HepG2 (cell line): ENCODE data around the gene SLC27A1. TPM values are rescaled to one million over a fixed set of nuclear protein-coding genes. Genes with fewer than 3 reads are reported as not detected.

Source experiments
- ATAC-seq: fragments of 200-7000 bp; cut with Tn5 transposase; 3 replicates; pipeline ENCODE4 v1.9.1; 2020; ENCODE audit warnings: mild to moderate bottlenecking, moderate library complexity
- BruUV-seq: library from RNA; stranded (reverse); fragments of 400-500 nt; replicated peaks from 2 replicates; lab custom pipeline; 2021; lab: Mats Ljungman, UMichigan
- CTCF ChIA-PET: fragments of 300-600 bp; formaldehyde crosslinking; extraction: SDS; loops from one replicate; lab custom pipeline; 2021; ENCODE audit warnings: low total read pairs, inconsistent platforms, low intra/inter-chr PET ratio; lab: Yijun Ruan, JAX
- POLR2A ChIA-PET: fragments of 350-600 bp; sonication (Branson Sonifier 250); formaldehyde crosslinking; loops from one replicate; lab custom pipeline; 2020; ENCODE audit warnings: antibody characterized with exemption, inconsistent platforms; lab: Yijun Ruan, JAX
- DNase-seq: peaks from one replicate; pipeline ENCODE4 v3.0.0-alpha.2; 2015; ENCODE audit warnings: low spot score
- FAIRE-seq: peaks from 3 replicates; lab custom pipeline; 2011; peaks lifted over from hg19 to GRCh38; lab: Jason Lieb, UNC
- H2AFZ ChIP-seq: one replicate; pipeline ENCODE4 v1.6.1; 2011; ENCODE audit warnings: low read length, inconsistent platforms
- H3K27ac ChIP-seq: fragments of 300-600 bp; 3 replicates; pipeline ENCODE4 v1.8.0; 2011; ENCODE audit warnings: mixed run types, mild to moderate bottlenecking, mixed read lengths, low read length, inconsistent platforms; ENCODE audit not compliant: insufficient read depth; ENCODE audit errors: extremely low read length
- H3K27me3 ChIP-seq, 2 experiments: fragments of 200-600 bp in 1 of 2; 2 replicates in 1 of 2; 3 replicates in 1 of 2; pipeline versions ENCODE4 v1.6.0 to v1.8.0; 2011; ENCODE audit warnings: low read length in 2 of 2, mild to moderate bottlenecking in 2 of 2, moderate library complexity in 2 of 2, inconsistent platforms in 1 of 2; ENCODE audit not compliant: insufficient read depth in 2 of 2, control insufficient read depth in 1 of 2
- H3K36me3 ChIP-seq, 2 experiments: fragments of 200-600 bp in 1 of 2; replicated peaks in 1 of 2; 2 replicates in 1 of 2; 3 replicates in 1 of 2; pipeline versions ENCODE4 v1.5.1 to v1.8.0; 2011; ENCODE audit warnings: low read length in 2 of 2, inconsistent platforms in 1 of 2; ENCODE audit not compliant: insufficient read depth in 2 of 2, control insufficient read depth in 1 of 2
- H3K4me1 ChIP-seq: 2 replicates; pipeline ENCODE4 v1.5.1; 2012; ENCODE audit warnings: low read length, inconsistent platforms; ENCODE audit not compliant: insufficient read depth
- H3K4me2 ChIP-seq: 2 replicates; pipeline ENCODE4 v1.6.0; 2011; ENCODE audit warnings: low read depth, low read length, inconsistent platforms
- H3K4me3 ChIP-seq, 3 experiments: fragments of 200-600 bp in 1 of 3; sonication (generic), shearing (Covaris generic) in 1 of 3; replicated peaks in 1 of 3; 2 replicates each; pipeline ENCODE4 v1.5.1; 2011 to 2016; ENCODE audit warnings: low read length in 3 of 3, inconsistent platforms in 2 of 3, low read depth in 2 of 3, mild to moderate bottlenecking in 2 of 3, control low read depth in 1 of 3, mixed read lengths in 1 of 3; ENCODE audit not compliant: insufficient read depth in 1 of 3
- H3K79me2 ChIP-seq: one replicate; pipeline ENCODE4 v1.6.1; 2011; ENCODE audit warnings: low read length, inconsistent platforms; ENCODE audit not compliant: insufficient read depth
- H3K9ac ChIP-seq: 2 replicates; pipeline ENCODE4 v1.6.0; 2011; ENCODE audit warnings: mild to moderate bottlenecking, low read depth, low read length, inconsistent platforms; ENCODE audit not compliant: insufficient read depth
- H3K9me3 ChIP-seq: 2 replicates; pipeline ENCODE4 v1.5.1; 2012; ENCODE audit warnings: mild to moderate bottlenecking, low read length
- H4K20me1 ChIP-seq: 2 replicates; pipeline ENCODE4 v1.6.0; 2011; ENCODE audit warnings: inconsistent platforms, mild to moderate bottlenecking, low read length, moderate library complexity; ENCODE audit not compliant: insufficient read depth
- CHD4 ChIP-seq: fragments of 200-600 bp; sonication (generic); IDR thresholded peaks from 2 replicates; pipeline ENCODE4 v1.7.0; 2017; ENCODE audit warnings: mild to moderate bottlenecking, low read length, borderline replicate concordance
- GABPB1 ChIP-seq: IDR thresholded peaks from 2 replicates; pipeline ENCODE4 v1.6.1; 2016; ENCODE audit warnings: mild to moderate bottlenecking, missing genetic modification reagents, moderate library complexity, missing compliant biosample characterization
- NAIF1 ChIP-seq: sonication (generic); formaldehyde crosslinking; IDR thresholded peaks from 2 replicates; pipeline ENCODE4 v1.5.0; 2020; ENCODE audit warnings: mild to moderate bottlenecking, missing genetic modification reagents, borderline replicate concordance
- PITX1 ChIP-seq: sonication (generic); formaldehyde crosslinking; IDR thresholded peaks from 2 replicates; pipeline ENCODE4 v1.5.1; 2020; ENCODE audit warnings: mild to moderate bottlenecking, missing genetic modification reagents
- SUZ12 ChIP-seq: fragments of 150-350 bp; IDR thresholded peaks from 2 replicates; pipeline ENCODE4 v1.6.1; 2014; ENCODE audit warnings: low read depth, low read length
- THYN1 ChIP-seq: sonication (generic); formaldehyde crosslinking; IDR thresholded peaks from 2 replicates; pipeline ENCODE4 v1.8.1; 2023; ENCODE audit warnings: low read depth, mild to moderate bottlenecking, moderate library complexity, missing genetic modification reagents, borderline replicate concordance
- ZBTB38 ChIP-seq: sonication (generic); formaldehyde crosslinking; IDR thresholded peaks from 2 replicates; pipeline ENCODE4 v1.5.1; 2020; ENCODE audit warnings: mild to moderate bottlenecking, missing genetic modification reagents
- ZMYM3 ChIP-seq: sonication (generic); formaldehyde crosslinking; IDR thresholded peaks from 2 replicates; pipeline ENCODE4 v1.5.1; 2020; ENCODE audit warnings: mild to moderate bottlenecking, missing genetic modification reagents
- ZNF207 ChIP-seq: fragments of 450-650 bp; IDR thresholded peaks from 2 replicates; pipeline ENCODE4 v1.6.1; 2016; ENCODE audit warnings: antibody characterized with exemption, borderline replicate concordance
- ZNF274 ChIP-seq: sonication (generic); formaldehyde crosslinking; IDR thresholded peaks from 2 replicates; pipeline ENCODE4 v1.5.1; 2020; ENCODE audit warnings: mild to moderate bottlenecking, missing genetic modification reagents
- ZNF34 ChIP-seq: sonication (generic); formaldehyde crosslinking; IDR thresholded peaks from 2 replicates; pipeline ENCODE4 v1.4.0; 2020; ENCODE audit warnings: mild to moderate bottlenecking, missing genetic modification reagents, borderline replicate concordance
- ZNF430 ChIP-seq: sonication (generic); formaldehyde crosslinking; IDR thresholded peaks from 2 replicates; pipeline ENCODE4 v1.9.0; 2021; ENCODE audit warnings: mild to moderate bottlenecking, missing genetic modification reagents
- ZNF44 ChIP-seq: sonication (generic); formaldehyde crosslinking; IDR thresholded peaks from 2 replicates; pipeline ENCODE4 v1.5.1; 2020; ENCODE audit warnings: mild to moderate bottlenecking, missing genetic modification reagents
- ZNF629 ChIP-seq: sonication (generic); formaldehyde crosslinking; conservative IDR thresholded peaks from 2 replicates; pipeline ENCODE4 v1.5.0; 2020; ENCODE audit warnings: missing genetic modification reagents
- ZNF761 ChIP-seq: sonication (generic); formaldehyde crosslinking; conservative IDR thresholded peaks from 2 replicates; pipeline ENCODE4 v1.4.0; 2020; ENCODE audit warnings: mild to moderate bottlenecking, missing genetic modification reagents
- ZNF816 ChIP-seq: sonication (generic); formaldehyde crosslinking; IDR thresholded peaks from 2 replicates; pipeline ENCODE4 v1.8.0; 2022; ENCODE audit warnings: missing genetic modification reagents, mild to moderate bottlenecking, borderline replicate concordance
- WGBS: methylation state at CpG from one replicate; pipeline ENCODE4 v1.1.6; 2017; ENCODE audit warnings: low lambda C conversion rate; 5-methylcytosine and 5-hydroxymethylcytosine counted together
- in situ Hi-C: cut with HindIII; loops from 2 replicates; pipeline ENCODE4 v1.10.0; 2017; ENCODE audit warnings: low pct_unique_long_range_greater_than_20kb; ENCODE audit not compliant: extremely low pct_ligation_motif_present
- intact Hi-C: fragments of 100-400 bp; cut with micrococcal nuclease; formaldehyde crosslinking; loops from one replicate; pipeline ENCODE4 v1.10.0; 2022; ENCODE audit not compliant: unreplicated experiment
- polyA plus RNA-seq, 8 experiments: library from polyadenylated mRNA; depleted of rRNA in 3 of 8; stranded (reverse) in 7 of 8; unstranded in 1 of 8; fragments of >200 nt; fragmentation: Illumina TruSeq in 4 of 8; extraction: Trizol in 4 of 8; gene quantifications; 2 replicates each; pipeline versions ENCODE4 v1.2.1 to v1.2.3, GENCODE V29; 2011 to 2016; ENCODE audit warnings: low read depth in 4 of 8, missing spikeins in 1 of 8, mixed read lengths in 1 of 8; ENCODE audit not compliant: insufficient read depth in 1 of 8
- total RNA-seq, 5 experiments: library from RNA; depleted of rRNA; stranded (reverse); fragments of >200 nt; fragmentation: Illumina TruSeq; extraction: Trizol; gene quantifications; 2 replicates each; pipeline ENCODE4 v1.2.3, GENCODE V29; 2016; ENCODE audit warnings: low read depth in 1 of 5
- TF ChIP-seq, protein P1 (sequence below): sonication (generic); formaldehyde crosslinking; IDR thresholded peaks from 2 replicates; pipeline ENCODE4 v1.5.0; 2020; ENCODE audit warnings: mild to moderate bottlenecking, missing genetic modification reagents
- TF ChIP-seq, protein P2 (sequence below): sonication (generic); formaldehyde crosslinking; IDR thresholded peaks from 2 replicates; pipeline ENCODE4 v1.4.0; 2020; ENCODE audit warnings: missing genetic modification reagents
- TF ChIP-seq, protein P3 (sequence below): sonication (generic); formaldehyde crosslinking; IDR thresholded peaks from 2 replicates; pipeline ENCODE4 v1.8.0; 2022; ENCODE audit warnings: mild to moderate bottlenecking, missing genetic modification reagents, moderate library complexity
- TF ChIP-seq, protein P4 (sequence below): sonication (generic); formaldehyde crosslinking; IDR thresholded peaks from 2 replicates; pipeline ENCODE4 v1.5.1; 2020; ENCODE audit warnings: missing genetic modification reagents, mild to moderate bottlenecking, borderline replicate concordance
- TF ChIP-seq, protein P5 (sequence below): sonication (generic); formaldehyde crosslinking; IDR thresholded peaks from 2 replicates; pipeline ENCODE4 v1.4.0; 2020; ENCODE audit warnings: mild to moderate bottlenecking, missing genetic modification reagents

SLC27A1 gene
- total and polyA plus RNA-seq, 2 of the 13 experiments (the other 11 are each of a cell fraction or from before 2014, with no cell fraction given), result 4.1 to 8.8 TPM

DNA sequence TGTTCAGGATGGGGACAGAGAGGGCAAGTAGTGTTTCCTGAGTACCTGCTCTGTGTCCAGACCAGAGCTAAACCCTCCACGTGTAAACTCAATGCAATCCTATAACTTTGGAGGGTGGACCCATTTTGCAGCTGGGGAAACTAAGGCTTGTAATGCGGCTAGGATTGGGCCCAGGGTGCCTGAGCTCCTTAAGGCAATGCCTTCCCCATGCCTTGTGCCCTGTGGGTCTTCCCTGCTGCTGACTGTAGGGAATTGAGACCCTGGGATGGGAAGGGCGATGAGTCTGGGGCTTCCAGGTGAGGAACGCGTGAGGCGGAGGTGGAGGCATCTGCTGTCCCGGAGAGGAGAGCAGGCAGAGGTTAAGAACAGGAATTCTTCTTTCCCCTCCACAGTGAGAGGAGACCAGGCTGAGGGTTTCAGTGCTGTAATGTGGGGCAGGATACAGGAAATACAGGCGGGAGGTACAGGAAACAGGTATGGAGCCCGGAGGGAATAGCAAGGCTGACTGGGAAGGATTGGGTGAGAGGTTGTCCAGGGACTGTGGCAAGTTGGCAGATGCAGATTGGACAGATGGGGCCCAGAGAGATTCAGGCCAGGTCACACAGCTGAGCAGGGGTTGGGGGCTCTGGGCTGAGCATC, 19.2 kb downstream of the SLC27A1 start:
- H4K20me1 ChIP-seq, result 0 out of 2 replicates have a peak, but pooled peaks cover 4% of the 10 kb centered on the region
- H2AFZ ChIP-seq, result no peak overlapping the region
- WGBS, result 94% methylated on average over 9 of the region's 9 CpGs
- ATAC-seq (no peak), DNase-seq (no peak), FAIRE-seq (no peak)
- BruUV-seq, result no TSS peak
- no peak overlapping the region for H3K27ac ChIP-seq
- no peaks in the 10 kb centered on the region for H3K9me3 ChIP-seq
- no peaks in the 10 kb centered on the region for H3K79me2 ChIP-seq
- ChIA-PET POLR2A (no interaction called here), CTCF (no interaction called here)
- no peak overlapping the region for H3K9ac ChIP-seq
- in situ Hi-C loops (no loop called here), intact Hi-C loops (no loop called here)
- H3K4me2 ChIP-seq, result no peak overlapping the region
- no peaks in the 10 kb centered on the region for H3K27me3 ChIP-seq
- H3K36me3 ChIP-seq, result peaks cover 1 to 4% of the 10 kb centered on the region in 2 experiments; a peak in 1 of 5 replicates
- H3K4me1 ChIP-seq, result peaks cover 18% of the 10 kb centered on the region
- H3K4me3 ChIP-seq, result no peak overlapping the region
- TF ChIP-seq ZNF207 (no peak), ZBTB38 (no peak), ZNF44 (CRISPR knock-in tag) (no peak), ZNF761 (no peak), PITX1 (no peak), THYN1 (CRISPR knock-in tag) (no peak), CHD4 (peak; percentile 95; the same call in 1 of the 2 replicates), ZNF629 (CRISPR knock-in tag) (peak; percentile 93), NAIF1 (CRISPR knock-in tag) (no peak), SUZ12 (no peak), ZNF34 (no peak), ZMYM3 (0 out of 2 replicates have a peak, but pooled peaks have one; percentile 67), ZNF430 (CRISPR knock-in tag) (no peak), GABPB1 (CRISPR knock-in tag) (no peak), ZNF274 (CRISPR knock-in tag) (no peak), ZNF816 (CRISPR knock-in tag) (no peak)
- TF ChIP-seq, protein P1, sequence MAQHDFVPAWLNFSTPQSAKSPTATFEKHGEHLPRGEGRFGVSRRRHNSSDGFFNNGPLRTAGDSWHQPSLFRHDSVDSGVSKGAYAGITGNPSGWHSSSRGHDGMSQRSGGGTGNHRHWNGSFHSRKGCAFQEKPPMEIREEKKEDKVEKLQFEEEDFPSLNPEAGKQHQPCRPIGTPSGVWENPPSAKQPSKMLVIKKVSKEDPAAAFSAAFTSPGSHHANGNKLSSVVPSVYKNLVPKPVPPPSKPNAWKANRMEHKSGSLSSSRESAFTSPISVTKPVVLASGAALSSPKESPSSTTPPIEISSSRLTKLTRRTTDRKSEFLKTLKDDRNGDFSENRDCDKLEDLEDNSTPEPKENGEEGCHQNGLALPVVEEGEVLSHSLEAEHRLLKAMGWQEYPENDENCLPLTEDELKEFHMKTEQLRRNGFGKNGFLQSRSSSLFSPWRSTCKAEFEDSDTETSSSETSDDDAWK, result no peak
- TF ChIP-seq, protein P2, sequence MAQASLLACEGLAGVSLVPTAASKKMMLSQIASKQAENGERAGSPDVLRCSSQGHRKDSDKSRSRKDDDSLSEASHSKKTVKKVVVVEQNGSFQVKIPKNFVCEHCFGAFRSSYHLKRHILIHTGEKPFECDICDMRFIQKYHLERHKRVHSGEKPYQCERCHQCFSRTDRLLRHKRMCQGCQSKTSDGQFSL (CRISPR knock-in tag), result no peak
- TF ChIP-seq, protein P3, sequence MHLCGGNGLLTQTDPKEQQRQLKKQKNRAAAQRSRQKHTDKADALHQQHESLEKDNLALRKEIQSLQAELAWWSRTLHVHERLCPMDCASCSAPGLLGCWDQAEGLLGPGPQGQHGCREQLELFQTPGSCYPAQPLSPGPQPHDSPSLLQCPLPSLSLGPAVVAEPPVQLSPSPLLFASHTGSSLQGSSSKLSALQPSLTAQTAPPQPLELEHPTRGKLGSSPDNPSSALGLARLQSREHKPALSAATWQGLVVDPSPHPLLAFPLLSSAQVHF, result 0 out of 2 replicates have a peak, but pooled peaks have one; percentile 34
- TF ChIP-seq, protein P4, sequence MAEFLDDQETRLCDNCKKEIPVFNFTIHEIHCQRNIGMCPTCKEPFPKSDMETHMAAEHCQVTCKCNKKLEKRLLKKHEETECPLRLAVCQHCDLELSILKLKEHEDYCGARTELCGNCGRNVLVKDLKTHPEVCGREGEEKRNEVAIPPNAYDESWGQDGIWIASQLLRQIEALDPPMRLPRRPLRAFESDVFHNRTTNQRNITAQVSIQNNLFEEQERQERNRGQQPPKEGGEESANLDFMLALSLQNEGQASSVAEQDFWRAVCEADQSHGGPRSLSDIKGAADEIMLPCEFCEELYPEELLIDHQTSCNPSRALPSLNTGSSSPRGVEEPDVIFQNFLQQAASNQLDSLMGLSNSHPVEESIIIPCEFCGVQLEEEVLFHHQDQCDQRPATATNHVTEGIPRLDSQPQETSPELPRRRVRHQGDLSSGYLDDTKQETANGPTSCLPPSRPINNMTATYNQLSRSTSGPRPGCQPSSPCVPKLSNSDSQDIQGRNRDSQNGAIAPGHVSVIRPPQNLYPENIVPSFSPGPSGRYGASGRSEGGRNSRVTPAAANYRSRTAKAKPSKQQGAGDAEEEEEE (CRISPR knock-in tag), result no peak
- TF ChIP-seq, protein P5, sequence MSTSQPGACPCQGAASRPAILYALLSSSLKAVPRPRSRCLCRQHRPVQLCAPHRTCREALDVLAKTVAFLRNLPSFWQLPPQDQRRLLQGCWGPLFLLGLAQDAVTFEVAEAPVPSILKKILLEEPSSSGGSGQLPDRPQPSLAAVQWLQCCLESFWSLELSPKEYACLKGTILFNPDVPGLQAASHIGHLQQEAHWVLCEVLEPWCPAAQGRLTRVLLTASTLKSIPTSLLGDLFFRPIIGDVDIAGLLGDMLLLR (CRISPR knock-in tag), result no peak
